ENCODE data around the gene TTC28.

GRCh38 chr22:28429711-28430110, 249.9 kb downstream of the TTC28 start:
- TF ChIP-seq, protein P1, sequence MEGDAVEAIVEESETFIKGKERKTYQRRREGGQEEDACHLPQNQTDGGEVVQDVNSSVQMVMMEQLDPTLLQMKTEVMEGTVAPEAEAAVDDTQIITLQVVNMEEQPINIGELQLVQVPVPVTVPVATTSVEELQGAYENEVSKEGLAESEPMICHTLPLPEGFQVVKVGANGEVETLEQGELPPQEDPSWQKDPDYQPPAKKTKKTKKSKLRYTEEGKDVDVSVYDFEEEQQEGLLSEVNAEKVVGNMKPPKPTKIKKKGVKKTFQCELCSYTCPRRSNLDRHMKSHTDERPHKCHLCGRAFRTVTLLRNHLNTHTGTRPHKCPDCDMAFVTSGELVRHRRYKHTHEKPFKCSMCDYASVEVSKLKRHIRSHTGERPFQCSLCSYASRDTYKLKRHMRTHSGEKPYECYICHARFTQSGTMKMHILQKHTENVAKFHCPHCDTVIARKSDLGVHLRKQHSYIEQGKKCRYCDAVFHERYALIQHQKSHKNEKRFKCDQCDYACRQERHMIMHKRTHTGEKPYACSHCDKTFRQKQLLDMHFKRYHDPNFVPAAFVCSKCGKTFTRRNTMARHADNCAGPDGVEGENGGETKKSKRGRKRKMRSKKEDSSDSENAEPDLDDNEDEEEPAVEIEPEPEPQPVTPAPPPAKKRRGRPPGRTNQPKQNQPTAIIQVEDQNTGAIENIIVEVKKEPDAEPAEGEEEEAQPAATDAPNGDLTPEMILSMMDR (IDR thresholded peaks at IDR 0.05): no peak
- no peak for TF ChIP-seq POLR2A (IDR thresholded peaks at IDR 0.05)

Measured in uterus (tissue), 2 donors.